ENCODE measurements around the gene SCGB3A2. TPM values are rescaled to one million over a fixed set of nuclear protein-coding genes. Genes with fewer than 3 reads are reported as not detected.

The SCGB3A2 gene
- total and polyA plus RNA-seq, 2 of the 8 experiments (the other 6 are each of a cell fraction or from before 2014, with no cell fraction given): 47.1 to 63.6 TPM

- Histone ChIP-seq H3K14ac (ENCODE audit: insufficient read length) (no peak overlapping the region), H3K27me3 (replicated peaks in 1 of 4; ENCODE audit: control insufficient read depth in 3 of 4, extremely low read depth in 1 of 4, insufficient read depth in 3 of 4, low read length in 3 of 4) (no peaks in the 10 kb centered on the region), H4K5ac (ENCODE audit: insufficient read length, low read depth, low read length) (peak overlapping the region; percentile 61), H3K36me3 (ENCODE audit: control insufficient read depth in 2 of 4, insufficient read depth in 4 of 4, low read length in 3 of 4) (peaks cover 2 to 29% (median 6%) of the 10 kb centered on the region in 4 experiments; a peak in 5 of 8 replicates), H2BK20ac (ENCODE audit: low read length) (peak overlapping the region; percentile 100), H3K23ac (ENCODE audit: insufficient read length) (no peak overlapping the region), H3K4me1 (replicated peaks in 1 of 4; ENCODE audit: control insufficient read depth in 3 of 4, insufficient read depth in 4 of 4, low read length in 3 of 4) (peaks cover 11 to 24% (median 18%) of the 10 kb centered on the region in 4 experiments; a peak in 6 of 7 replicates), H2BK12ac (ENCODE audit: low read depth, low read length) (peak overlapping the region; percentile 96), H3K9me3 (ENCODE audit: insufficient read depth in 2 of 2, low read depth in 1 of 2, low read length in 1 of 2) (no peaks in the 10 kb centered on the region), H3K23me2 (ENCODE audit: low read depth, low read length) (peaks cover 4% of the 10 kb centered on the region; the same call in 1 of the 2 replicates), H3K79me2 (ENCODE audit: control insufficient read depth in 1 of 2, insufficient read depth in 2 of 2, low read length in 2 of 2) (peaks cover 20 to 74% of the 10 kb centered on the region in 2 experiments; a peak in 3 of 4 replicates), H2BK5ac (ENCODE audit: low read depth, low read length) (peak overlapping the region; percentile 87; the same call in 1 of the 2 replicates), H4K20me1 (replicated peaks in 1 of 2; ENCODE audit: control insufficient read depth in 1 of 2, insufficient read depth in 2 of 2, low read length in 2 of 2) (no peaks in the 10 kb centered on the region), H3K18ac (ENCODE audit: extremely low read depth, low read length) (peak overlapping the region; percentile 36; the same call in 1 of the 2 replicates), H2BK15ac (ENCODE audit: low read length) (peak overlapping the region; percentile 93; the same call in 1 of the 2 replicates), H3K4me2 (ENCODE audit: insufficient read depth in 1 of 2, low read depth in 2 of 2, low read length in 2 of 2) (peak overlapping the region in 1 of 2 experiments; percentile 91; a peak in 1 of 4 replicates), H3K79me1 (ENCODE audit: low read depth, low read length) (peaks cover 4% of the 10 kb centered on the region; the same call in 1 of the 2 replicates), H3K56ac (replicated peaks; ENCODE audit: insufficient read length, low read depth, low read length) (no peak overlapping the region), H4K8ac (ENCODE audit: extremely low read depth, insufficient read depth, low read length) (no peak overlapping the region), H4K91ac (replicated peaks; ENCODE audit: insufficient read length, low read length) (peak overlapping the region; percentile 87), H3K4ac (replicated peaks; ENCODE audit: insufficient read length, low read depth, low read length) (peak overlapping the region; percentile 70), H3K9ac (replicated peaks in 1 of 4; ENCODE audit: extremely low read depth in 1 of 4, low read depth in 3 of 4, low read length in 3 of 4) (no peak overlapping the region), H2BK120ac (replicated peaks; ENCODE audit: low read depth, low read length) (peak overlapping the region; percentile 59), H2AK5ac (ENCODE audit: low read depth, low read length) (peak overlapping the region; percentile 95; the same call in 1 of the 2 replicates), H3K4me3 (ENCODE audit: extremely low read depth in 1 of 4, insufficient read depth in 2 of 4, low read depth in 3 of 4, low read length in 4 of 4) (peak overlapping the region in 1 of 4 experiments; percentile 83; a peak in 1 of 8 replicates), H3K27ac (ENCODE audit: low read depth, low read length) (no peak overlapping the region), H2AFZ (ENCODE audit: low read length) (no peak overlapping the region)
- ChIA-PET POLR2A (ENCODE audit: partially characterized antibody) (interaction anchor here (0.9 to 20.0 kb wide), 2 partner anchors 11 to 16 kb away, joined by 3 to 730 read pairs; no protein-coding TSS in a partner anchor), CTCF (ENCODE audit: partially characterized antibody) (interaction anchor here (17.4 kb wide), 1 partner anchor 58 kb away, joined by 163 read pairs; no protein-coding TSS in a partner anchor)
- no peak for TF ChIP-seq JUN (IDR thresholded peaks at IDR 0.05; ENCODE audit: low read depth, low read length)
- TF ChIP-seq CBX8 (IDR thresholded peaks at IDR 0.05; ENCODE audit: borderline replicate concordance, low read depth, low read length): no peak
- no peak for TF ChIP-seq TEAD4 (IDR thresholded peaks at IDR 0.05; ENCODE audit: low read depth, low read length)
- TF ChIP-seq KDM1A (IDR thresholded peaks at IDR 0.05; ENCODE audit: borderline replicate concordance, low read length): no peak
- no peak for TF ChIP-seq SIX5 (IDR thresholded peaks at IDR 0.05; ENCODE audit: low read depth, low read length)
- no peak for FAIRE-seq
- DNase-seq (ENCODE audit: low read depth in 1 of 2, low spot score in 2 of 2): no peak
Measured at GRCh38 chr5:147876141-147876540, 2.4 kb upstream of the SCGB3A2 start.
